Endometrium (tissue), 2 donors: ENCODE results near the gene SLC51B.
"Not testable (repeated sequence)": the region's sequence is repeated elsewhere in the genome, so short reads cannot be mapped to it uniquely, and the experiment has no call there.

Source experiments
- FAIRE-seq: peaks from 2 replicates; lab custom pipeline; 2012; peaks lifted over from hg19 to GRCh38; lab: Jason Lieb, UNC
- donor health status: control.
- donor health status: control.

SLC51B gene

DNA sequence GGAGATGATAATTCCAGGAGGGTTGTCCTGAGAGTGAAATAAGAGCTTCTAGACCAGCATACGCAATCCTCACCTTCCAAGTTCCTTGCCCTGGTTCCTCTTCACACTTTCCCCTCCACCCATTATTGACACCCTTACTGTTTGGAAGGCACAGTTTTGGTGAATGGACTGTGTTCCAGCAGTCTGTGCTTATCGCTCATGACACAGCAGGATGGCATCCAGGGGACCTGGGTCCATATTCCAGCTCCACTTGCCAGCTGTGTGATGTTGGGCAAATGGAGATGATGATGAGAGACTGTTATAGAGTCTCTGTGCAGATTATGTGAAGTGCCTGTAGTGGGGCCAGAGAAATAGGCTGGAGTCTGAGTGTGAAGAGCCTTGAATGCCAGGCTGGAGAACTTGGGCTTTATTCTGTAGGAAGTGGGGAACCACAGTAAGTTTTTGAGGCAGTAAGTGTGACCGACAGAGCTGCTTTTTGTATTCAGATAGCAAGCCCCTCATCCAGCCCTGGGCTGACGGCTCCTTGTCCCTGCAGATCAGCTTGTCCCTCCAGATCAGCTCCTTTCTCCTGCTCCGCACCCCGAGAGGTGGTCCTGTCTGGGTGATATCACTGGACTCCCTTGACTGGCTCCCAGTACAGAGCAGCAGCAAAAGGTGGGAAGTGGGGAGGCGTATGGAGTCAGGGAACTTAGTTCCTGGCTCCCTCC is 39.5 kb downstream of the SLC51B start:
- no peak for FAIRE-seq

DNA sequence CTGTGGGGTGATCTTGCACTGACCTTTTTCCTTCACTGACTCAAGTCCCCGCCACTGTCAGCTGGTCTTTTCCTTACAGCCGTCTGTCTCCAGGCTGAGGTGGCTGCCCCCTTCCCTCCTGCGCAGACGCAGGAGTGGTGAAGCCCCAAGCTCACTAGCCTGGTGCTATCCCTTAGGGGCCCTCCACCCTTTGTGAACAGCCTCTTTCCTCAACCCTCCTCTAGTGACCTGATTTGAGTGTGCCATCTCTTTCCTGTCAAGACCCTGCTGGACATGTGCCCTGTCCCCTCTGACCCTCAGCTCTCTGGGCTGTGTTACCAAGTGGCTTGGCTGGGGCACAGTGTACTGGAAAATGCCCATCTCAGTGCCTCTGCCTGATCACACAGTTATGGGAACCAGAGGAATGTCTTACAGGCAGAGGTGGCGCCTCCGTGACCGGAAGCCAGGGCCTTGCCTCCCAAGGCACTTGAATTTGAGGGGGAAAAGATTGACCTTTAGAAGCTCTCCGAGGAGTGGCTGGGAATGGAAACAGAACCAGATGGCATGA is 40.1 kb downstream of the SLC51B start:
- FAIRE-seq = no peak

DNA sequence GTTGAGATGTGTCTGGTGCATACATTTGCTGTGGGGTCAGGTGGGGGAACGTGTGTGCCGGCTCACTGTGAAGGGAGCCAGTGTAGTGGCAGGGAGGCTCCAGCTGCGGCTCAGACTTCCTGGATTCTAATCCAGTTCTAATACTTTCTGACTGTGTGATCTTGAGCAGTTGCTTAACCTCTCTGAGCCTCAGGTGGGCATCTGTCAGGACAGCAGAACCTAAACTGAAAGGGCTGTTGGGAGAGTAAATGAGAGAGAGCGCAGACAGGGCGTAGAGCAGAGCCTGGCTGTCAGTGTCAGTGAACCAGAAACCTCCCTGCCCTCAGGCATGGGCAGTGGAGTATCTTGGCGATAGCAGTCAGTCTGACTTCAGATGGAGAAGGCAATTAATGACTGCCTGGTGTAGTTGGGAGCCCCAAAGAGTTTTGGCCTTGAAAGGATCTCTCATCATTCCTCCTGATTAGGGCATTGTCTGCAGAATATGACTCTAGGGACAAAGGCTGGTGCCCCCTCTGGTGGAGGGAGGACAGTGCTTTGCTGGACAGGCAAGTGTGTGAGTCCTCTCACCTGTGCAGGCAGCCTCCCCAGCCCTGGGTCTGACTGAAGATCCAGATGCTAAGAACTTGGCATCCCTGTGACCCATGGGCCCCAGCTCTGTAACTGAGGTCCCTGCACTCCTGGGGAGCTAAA is 40.9 kb downstream of the SLC51B start:
- no peak for FAIRE-seq

DNA sequence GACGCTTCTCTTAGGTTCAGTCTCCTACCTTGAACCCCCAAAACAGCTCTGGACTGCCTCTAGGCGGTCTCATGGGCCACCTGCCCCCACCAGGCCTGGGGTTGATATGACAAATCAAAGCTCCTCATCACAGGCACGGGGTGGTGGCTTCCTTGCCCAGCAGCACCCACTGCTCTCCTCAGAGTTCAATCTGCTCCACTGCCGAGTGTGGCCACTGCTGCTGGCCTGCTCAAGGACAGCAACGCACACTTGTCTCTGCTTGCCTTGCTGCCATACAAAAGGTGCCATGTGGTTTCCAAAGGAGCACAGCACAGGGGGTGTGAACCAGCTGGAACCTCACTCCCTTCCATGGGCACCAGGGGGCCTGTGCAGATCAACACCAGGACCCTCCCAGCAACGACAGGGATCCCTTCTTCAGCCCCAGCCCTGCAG is 41.5 kb downstream of the SLC51B start:
- FAIRE-seq = no peak

DNA sequence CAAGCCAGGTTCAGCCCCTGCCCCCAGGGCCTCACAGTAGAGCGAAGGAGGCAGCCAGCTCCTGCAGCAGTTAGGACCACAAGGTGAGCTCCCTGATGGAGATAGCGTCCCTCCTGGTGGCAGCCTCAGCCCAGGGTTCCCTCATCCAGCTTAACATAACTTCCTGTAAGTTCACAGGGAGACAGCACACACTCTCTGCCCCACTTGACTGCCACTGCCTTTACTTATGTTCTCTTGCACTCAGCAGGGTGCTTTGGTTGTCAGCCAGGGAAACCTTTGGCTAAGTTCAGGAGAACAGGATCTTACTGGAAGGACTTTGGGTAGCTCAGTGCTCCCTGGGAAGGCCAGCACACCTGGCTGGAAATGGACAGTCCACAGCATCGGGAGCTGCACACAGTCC is 42.2 kb downstream of the SLC51B start:
- FAIRE-seq = no peak

DNA sequence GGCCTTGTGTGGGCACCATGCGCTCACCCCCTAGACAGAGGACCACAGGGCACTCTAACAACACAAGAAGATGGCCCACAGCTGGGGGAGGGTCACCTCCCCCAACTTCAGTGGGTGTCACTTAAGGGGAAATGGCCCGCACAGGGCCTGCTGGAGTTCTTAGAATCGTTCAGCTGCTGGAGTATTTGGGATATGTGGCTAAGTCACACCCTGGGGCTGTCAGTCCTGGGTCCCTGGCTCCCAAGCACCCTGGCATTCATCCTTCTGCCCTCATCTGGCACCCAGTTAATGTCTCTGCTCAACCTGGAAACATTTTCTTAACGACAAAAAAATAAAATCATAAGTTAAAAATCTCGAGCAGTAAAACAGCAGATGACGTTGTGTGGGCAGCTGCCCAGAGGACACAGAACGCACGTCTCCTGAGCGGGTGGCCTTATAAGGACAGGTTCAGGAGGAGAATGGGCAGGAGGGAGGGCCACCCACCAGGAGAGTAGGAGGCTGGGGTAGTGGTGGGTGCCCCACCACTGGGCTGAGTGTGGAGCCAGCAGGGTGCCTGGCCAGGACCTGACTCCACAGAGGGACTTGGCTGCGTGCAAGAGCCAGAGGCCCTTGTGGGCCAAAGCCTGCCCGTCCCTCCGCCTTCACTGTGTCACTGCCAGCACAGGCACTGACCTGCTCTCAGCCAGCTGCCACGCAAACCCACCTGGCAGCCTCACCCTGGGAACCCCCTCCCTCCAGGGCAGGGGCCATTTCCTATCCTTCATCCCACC is 42.9 kb downstream of the SLC51B start:
- FAIRE-seq = no peak

DNA sequence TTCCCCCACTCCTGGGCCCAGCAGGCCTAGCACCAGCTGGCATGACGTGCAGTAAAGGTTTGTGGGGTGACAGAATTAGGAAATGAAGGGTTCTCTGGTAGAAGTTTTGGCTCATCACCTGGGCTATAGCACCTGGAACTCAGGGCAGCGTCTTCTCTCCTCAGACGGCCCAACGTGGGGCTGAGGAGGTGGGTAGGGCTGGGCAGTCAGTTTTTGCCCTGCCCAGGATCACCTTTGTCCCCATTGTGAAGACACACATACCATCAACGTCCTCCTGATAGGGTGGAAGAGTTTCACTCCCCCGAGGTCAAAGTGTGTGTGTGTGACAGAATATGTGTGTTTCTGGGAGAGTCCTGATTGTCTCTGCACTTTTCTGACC is 43.4 kb downstream of the SLC51B start:
- FAIRE-seq = no peak

DNA sequence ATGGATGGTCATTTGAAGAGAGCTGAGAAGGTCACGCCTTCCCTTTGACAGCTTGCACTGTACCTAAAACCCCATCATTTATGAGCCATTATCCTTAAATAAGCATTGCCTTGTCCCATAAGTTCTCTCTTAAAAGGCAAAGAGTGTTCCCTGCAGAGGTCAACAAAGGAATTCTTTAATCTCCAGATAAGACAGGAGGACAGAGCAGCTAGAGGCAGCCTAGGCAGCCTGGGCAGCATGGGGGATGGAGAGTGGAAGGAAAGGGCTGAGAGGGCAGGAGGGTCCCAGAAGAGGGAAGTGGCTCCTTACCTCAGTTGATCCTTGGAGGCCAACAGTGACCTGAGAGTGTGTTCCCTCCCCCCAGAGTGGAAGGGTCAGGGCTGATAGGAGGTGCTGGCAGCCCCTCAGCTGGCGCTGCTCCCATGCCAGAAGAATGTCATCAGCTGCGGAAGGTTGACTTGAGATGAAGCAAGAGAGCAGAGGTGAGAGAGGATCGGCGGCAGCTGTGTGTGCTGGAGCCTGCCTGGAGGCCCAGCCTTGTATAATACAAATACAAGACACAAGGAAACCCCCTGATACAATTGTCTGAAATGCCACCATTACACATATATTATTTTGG is 44.1 kb downstream of the SLC51B start:
- FAIRE-seq = no peak

DNA sequence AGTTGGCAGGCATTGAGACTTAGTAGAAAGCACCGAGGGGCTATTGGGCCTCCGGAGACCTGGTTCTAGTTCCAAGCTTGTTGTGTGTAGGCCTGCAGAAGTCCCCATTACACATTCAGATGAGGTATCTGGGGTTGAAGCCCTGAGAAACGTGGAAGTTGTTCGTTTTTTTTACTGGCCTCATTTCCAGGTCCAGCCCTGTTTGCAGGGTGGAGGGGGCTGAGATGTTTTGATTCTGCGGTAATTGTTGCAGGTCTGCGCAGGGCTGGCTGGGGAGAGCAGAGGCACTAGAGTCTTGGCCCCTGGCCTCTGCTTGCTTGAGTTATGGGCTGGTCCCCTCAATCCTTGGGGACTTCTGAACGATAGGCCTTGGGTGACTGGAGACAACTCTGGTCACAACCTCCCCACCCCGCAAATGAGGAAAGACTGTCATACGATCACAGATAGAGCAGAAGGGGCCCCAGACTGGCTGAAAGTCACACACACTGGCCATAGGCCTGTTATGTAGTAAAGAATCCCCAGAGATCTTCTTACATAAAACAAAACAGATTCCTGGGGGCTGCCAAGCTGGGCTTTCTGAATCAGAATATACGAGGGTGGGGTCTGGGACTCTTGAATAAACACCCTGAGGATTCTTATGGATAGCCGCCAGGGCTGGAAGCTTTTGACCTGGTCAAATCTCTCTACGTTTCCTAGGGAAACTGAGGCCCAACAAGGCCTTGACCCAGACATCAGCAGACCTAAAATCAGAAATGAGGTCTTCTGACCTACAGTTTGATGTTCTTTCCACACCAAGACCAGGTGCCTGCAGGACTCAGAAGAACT is 47.0 kb downstream of the SLC51B start:
- FAIRE-seq = no peak

DNA sequence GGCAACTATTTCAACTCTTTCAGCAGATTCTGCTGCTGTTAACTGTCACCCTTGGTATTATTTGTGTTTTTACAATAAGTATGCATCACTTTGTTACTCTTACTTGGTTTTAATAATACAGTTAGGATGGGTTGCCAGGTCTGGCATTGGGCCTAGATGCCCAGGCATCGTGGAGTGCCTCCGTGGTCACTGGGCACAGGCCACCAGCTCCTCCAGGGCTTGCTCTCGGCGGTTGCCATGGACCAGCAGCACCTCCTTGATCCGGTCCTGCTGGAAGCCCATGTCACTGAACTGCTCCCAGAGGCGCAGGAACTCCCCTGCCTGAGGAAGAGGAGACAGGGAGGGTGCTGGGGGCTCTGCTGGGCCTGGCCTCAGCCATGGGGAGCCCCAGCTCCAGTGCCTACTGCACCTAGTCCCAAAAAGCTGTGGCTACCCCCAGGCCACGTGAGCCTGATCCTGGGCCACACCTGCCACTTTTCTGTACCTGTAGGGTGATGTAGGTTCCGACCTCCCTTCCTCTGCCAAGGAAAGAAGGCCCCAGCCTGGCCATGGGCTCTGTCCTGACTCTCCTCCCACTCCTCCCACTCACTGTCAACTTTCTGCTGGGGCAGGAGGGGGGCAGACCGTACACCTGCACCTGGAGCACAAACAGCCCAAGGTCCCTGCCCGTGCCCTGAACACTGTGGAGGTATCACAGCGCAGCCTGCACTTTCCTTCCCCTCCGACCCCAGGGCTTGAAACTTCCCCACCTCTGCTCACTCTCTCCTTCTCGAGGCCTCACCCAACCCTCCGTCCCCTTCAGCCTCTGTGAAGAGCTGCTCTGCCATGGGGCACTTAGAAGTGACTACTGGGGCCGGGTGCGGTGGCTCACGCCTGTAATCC is 48.0 kb downstream of the SLC51B start:
- FAIRE-seq = no peak

DNA sequence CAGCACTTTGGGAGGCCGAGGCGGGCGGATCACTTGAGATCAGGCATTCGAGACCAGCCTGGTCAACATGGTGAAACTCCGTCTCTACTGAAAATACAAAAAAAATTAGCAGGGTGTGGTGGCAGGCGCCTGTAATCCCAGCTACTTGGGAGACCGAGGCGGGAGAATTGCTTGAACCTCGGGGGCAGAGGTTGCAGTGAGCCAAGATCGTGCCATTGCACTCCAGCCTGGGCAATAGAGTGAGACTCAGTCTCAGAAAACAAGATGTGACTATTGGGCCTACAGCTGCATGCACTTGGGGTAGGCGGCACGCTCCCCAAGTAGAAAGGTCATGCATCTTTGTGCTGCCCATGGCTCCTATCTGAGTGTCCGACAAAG is 48.6 kb downstream of the SLC51B start:
- not testable (repeated sequence) for FAIRE-seq

DNA sequence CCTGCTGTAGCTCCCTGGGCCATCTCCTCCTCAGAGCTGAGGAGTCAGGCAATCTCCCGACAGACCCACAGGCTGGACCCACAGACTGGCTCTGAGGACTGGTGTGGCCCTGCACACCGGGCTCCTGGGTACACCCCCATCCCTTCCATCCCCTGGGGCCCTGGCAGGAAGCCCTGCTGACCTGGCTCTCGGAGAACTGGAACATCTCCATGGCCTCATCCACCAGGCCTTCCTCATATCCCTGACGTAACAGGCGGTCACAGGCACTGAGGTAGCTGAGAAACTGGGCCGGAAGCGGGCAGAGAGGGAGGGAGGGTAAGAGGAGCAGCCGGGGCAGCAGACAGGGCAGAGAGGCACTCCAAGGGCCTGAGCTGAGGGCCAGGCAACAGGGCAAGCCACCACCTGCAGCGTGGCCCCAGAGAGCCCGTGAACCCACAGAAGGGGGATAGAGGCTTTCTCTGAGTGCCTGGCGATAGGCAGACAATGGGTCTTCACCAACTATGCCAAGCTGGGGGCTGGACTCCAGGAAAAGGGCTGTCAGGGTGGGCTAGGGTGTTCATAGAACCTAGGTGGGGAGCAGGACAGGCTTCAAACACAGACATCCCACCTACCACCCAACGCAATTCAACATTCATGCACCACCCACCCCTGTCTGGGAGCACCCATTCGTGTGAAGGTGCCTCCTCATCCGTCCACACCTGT is 49.3 kb downstream of the SLC51B start:
- FAIRE-seq = no peak

DNA sequence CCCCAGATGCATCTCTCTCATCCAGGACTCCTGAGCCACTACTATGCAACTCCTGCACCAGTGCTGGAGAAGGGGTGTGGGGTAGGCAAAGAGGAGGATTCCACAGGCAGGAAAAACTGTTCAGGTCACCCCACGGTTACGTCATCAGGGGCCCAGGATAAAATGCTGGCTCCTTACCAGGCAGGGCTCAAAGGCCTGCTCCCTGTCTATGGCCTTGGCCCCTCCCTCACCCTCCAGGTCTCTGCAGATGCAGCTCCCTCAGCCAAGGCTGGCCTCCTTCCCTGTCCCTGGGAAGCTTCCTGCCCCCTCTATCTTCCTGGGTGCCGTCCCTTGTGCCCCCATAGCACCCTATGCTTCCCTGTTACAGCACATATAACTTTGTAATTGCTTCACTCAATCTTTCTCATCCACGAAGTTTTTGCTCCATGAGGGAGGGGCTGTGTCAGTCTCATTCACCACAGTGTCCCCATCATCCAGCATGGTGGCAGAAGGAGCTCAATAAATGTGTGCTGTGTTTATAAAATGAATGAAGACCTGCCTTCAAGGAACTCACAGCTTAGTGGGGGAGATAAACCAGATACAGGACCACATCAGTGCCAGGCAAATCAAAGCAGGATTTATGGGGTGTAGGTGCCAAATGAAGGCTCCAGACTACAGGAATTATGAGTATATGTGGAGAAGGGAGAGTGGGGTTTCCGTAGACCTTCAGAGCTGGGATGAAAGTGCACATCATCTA is 50.0 kb downstream of the SLC51B start:
- FAIRE-seq = no peak

DNA sequence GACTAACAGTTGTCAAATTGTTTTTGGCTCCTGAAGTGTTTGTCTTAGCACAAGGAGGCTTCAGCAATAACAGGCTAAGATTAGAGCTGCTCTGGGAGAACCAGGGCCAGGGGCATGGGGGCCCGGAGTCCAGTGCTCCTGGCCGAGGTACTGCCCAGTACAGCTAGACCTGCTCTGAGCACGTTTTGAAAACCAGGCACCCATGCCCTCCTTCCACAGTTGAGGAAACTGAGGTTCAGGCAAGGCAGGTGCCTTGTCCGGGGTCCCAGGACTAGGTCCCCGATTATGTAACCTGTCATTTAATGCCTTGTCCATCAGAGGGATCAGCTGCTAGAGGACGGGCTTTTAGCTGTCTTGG is 50.5 kb downstream of the SLC51B start:
- no peak for FAIRE-seq

DNA sequence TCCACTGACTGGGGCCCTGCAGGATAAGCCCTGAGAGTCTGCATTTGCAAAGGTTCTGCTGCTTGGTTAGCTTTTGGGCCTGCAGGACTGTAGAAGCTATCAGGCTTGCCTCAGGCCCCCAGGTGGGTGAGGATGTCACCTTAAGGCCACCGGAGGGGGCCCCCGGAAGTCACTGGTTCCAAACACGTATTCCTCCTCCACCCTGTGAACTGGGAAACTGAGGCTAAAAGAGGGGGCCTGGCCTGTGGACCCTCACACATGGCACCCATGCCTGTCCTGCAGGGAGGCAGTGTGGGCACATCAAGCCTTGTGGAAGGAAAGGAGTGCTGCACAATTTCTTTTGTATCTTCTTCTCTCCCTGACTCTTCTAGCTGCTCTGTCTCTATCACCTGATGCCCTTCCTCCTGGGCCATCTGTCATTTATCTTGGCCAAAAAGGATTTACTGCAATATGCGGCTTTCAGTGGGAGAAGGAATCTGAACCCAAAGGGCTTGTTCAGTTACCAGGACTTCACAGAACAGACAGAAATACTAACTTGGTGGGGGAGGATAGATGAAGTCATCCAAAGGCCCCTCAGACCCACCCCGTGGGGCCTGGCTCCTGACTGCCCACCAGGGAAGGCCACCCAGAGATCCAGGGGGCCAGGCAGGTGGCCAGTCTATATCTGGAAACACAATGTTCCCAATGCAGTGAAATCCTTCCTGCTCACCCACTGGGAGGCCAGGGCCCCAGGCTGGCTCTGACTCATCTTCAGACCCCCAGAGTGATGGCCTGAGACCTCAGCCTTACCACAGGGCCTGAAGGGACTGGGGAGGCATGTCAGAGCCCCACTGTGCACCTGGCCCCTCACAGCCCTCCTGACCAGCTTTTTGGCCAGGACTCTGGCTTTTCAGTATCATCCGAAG is 51.5 kb downstream of the SLC51B start:
- FAIRE-seq = no peak

DNA sequence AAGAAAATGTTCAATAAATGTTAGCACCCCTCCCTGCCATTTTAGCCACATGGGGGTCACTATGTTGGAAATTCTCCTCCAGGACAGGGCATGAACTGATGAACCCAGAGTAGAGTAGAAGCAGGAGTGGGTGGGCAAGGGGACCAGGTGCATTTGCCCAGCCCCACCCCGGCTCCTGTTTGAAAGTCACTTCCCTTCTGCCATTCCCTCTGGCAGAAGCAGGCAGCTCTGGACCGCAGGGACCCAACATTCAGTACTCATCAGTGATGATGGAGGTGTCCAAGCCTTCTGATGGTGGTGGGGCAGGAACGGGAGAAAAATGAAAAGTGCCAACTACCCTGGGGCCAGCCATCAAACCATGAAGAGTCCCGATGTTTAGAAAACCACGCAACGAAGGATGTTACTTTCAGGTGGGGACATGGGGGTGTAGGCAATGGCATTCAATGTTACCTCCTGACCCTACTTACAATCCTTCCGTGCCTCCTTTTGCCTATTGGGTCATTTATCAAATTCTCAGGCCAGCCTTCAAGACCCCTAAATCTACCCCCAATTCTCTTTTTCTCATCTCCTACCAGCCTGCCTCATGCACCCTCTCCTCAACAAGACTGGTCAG is 52.6 kb downstream of the SLC51B start:
- FAIRE-seq = no peak

DNA sequence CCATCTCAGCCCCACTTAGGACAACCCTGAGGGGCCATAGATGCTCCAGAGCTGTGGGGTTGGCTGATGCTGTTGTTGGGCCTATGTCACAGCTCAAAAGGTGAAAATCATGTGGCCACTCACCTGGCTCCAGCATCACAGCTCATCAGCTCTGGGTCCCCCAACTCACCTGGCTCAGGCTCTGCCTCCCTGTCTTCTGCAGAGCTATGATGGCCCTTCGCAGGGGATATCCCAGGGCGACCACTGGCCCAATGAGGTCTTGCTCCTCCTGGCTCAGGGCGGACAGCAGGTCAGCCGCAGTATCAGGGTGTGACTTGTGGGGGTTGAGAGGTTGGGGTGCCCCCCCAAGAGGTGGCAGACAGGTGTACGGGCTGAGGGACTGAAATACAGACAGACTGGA is 54.1 kb downstream of the SLC51B start:
- no peak for FAIRE-seq

DNA sequence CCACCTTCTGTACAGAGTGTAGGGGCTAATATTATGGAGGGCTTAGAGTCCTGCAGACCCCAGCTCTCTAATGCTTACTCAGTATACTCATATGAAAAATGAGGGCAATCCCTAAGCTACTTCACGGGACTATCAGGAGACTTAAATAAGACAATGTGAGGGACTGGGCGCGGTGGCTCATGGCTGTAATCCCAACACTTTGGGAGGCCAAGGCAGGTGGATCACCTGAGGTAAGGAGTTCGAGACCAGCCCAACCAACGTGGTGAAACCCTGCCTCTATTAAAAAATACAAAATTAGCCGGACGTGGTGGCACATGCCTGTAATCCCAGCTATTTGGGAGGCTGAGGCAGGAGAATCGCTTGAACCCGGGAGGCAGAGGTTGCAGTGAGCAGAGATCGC is 54.6 kb downstream of the SLC51B start:
- FAIRE-seq = not testable (repeated sequence)
